CD4-positive, alpha-beta T cell treated with Interleukin-2 at 100 ng/mL for 4 hours (primary cell): ENCODE results near the gene CCN6.

ENCODE experiments used
- DNase-seq: peaks from one replicate; pipeline ENCODE4 v3.0.0-alpha.2; 2020; ENCODE audit warnings: low spot score

The CCN6 gene

DNA sequence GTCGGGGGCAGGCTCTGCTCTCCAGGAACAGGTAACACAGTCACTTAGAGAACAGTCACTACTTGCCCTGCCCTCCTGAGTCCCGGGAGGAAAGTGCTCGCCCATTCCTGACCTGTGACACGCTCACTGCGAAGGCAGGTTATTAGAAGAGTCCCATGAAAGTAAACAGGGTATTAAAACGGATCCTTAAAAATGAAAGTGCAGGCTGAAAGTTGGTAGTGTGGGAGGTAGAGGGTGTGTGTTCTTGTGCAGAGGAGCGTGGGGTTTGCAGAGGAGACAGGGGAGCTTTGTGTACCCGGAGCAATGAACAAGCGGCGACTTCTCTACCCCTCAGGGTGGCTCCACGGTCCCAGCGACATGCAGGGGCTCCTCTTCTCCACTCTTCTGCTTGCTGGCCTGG, at the start of gene CCN6:
TSS of gene CCN6 (plus strand) at position 104 of the 400 bp plus-strand sequence. CDS start at position 358, 254 bp downstream.
- no peak for DNase-seq

DNA sequence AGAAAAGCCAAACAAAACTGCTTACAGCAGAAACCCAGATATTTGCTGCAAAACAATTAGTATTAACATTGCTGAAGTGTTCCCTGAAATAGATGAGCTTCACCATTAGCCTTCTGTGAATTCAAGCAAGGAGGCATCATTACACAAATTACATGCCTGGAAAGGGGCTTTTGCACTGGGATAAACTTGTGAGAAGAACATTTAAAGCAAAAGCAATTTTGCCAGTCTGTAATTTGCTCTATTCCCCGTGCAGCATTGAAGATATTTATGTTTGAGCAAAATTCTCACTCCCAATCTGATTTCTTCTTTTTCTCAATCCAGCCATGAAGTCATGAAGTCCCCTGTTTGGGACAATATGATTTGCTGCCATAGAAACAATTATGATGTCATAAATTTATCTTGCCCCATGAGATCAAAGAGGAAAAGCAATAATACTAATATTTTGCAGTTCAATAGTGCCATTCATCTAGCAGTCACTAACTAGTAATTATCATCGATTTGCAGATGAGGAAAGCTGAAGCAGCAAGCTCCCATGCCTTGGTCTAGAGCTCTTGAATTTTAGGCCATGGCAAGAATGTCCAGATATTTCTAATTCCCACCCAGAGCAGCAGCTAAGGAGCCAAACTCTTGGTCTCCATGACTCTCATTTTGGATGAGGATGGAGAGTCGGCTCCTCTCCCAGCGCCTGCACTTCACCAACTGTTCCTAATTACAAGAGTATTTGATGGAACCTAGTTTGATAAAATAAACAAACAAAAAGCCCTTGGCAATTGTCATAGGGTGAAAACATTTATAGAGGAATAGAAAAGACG, 49.5 kb upstream of the CCN6 start:
- no peak for DNase-seq

DNA sequence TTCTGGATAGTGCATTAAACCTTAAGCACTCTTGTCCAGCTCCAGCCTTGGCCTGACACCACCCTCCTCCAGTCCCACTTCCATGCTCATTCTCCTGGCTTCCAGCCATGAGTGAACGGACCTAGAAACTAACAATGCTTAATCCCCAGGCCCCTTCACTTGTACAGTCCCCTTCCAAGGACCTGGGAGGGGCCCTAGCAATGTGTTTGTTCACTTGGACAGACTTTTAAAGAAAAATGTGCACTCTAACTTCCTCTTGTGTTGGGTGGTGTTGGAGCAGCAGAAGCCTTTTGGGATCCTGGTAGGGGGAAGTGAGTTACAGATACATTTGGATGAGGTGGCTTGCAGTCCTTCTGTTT, 48.9 kb upstream of the CCN6 start:
- no peak for DNase-seq

DNA sequence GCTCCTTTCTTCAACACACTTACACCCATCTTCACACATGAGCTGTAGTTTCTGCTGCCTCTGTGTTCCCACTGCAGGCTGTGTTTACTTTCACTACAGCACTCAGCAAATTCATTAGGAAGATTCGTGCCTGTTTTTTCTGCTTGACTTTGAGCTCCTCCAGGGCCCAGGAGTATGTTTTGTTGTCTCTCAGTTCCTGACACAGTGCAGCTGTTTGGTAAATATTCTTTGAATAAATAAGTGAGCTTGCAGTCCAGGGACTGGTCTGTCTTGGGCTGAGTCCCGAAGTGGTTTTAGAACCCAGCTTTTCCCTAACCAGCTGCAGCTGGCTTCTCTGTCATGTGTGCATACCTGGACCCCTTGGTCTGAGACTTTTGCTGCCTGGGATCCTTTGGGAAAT, 46.6 kb upstream of the CCN6 start:
- no peak for DNase-seq

DNA sequence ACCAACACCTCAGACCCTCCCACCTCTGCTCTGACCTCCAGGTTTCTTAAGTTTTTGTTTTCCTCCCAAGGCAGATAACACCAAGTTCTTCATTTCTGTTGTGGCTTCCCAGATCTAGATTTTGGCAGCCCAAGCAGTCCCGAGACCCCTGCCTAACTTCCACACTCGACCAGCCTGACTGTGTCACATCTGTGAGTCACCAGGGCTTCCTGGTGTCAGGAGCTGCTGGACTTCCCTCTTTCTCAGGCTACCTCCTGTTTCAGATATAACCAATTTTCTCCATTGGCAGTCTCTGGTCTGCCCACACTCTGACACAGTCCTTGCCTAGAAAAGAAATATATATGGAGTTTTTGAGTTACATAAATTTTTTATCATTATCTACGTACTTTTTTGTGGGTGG, 46.1 kb upstream of the CCN6 start:
- no peak for DNase-seq

DNA sequence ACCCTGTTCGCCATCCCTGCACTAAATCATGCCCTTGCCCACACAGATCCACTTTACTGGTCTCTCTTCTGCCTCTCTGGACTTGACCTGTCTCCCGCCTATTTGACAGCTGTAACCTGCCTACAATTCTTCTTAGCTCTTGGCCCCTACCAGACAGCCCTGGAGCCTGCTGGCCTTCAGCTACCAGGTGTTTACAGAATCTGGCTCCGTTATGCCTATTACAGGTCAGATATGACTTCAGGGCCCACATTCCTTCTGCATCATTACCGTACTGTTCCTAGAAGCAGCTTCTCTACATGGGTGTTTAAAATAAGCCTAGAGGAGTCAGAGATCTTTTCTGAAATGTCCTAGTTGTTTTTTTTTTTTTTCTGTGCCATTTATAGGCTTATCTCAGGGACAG, 45.4 kb upstream of the CCN6 start:
- no peak for DNase-seq

DNA sequence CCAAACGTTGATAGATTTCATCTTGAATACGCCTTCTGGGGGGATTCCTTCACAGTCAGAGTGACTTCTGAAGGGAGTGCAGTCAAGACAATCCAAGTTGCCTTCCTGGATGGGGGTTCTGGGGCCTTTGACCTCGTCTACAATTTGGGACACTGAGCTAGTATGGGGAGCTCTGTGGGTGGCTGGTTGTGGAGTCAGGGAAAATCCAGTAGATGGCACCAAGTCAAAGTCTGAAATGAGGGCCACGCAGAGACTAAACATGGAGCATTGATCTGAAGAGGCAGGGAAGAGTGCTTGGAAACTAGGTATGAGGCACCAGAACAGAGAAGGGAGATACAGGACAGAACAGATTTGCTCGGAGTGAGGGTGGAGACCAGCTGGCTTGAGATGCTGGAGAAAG, 43.6 kb upstream of the CCN6 start:
- DNase-seq: peak; percentile 40

DNA sequence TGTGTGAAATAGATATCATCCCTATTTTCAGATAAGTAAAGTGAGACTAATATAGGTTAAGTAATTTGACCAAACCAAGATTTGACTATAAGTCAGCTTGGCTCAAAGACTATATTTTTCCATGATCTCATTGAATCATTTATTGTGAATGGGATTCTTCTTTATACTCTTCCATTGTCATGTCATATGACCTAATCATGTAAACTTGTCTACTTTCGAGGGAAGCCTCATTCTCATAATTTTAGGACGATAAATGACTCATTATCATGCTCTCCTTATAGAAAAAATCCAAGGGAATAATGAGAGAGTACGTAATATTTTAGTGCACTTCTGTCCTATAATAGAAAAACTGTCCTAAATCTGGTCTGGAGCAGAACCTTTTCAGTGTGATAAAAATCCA, 40.9 kb upstream of the CCN6 start:
- DNase-seq: no peak

DNA sequence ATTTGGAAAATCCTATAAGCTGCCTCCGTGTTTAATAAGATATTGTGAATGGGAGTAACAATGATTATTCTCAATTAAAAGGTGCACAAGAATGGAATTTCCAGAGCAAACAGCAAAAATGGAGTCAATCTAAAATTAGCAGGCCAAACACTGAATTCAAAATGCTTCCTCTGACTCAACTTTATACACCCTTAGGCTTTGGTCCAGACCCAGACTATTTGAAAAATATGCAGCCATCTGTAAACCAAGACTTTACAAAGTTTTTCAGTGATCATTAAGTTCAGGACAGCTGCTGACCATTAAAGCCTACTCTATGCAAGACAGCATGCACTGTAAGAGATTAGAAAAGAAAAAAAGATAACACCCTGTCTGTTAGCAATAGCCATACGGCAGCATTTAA, 39.4 kb upstream of the CCN6 start:
- no peak for DNase-seq

DNA sequence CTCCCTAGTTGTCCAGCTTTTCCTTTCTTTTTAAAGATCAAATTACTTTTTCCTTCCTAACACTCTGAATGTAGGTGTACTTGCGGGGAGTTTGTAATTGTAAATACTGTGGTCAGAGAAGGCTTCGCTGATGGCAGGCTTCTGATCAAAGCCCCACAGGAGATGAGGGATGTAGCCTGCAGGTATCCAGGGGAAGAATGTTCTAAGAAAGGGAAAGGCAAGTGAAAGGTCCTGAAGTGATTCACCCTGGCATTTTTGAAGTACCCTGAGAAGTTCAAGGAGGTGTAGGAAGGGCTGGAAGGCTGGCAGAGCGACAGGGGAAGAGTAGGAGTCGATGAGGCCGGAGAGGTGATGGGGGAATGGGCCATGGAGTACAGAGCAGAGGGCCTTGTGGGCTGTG, 38.2 kb upstream of the CCN6 start:
- no peak for DNase-seq

DNA sequence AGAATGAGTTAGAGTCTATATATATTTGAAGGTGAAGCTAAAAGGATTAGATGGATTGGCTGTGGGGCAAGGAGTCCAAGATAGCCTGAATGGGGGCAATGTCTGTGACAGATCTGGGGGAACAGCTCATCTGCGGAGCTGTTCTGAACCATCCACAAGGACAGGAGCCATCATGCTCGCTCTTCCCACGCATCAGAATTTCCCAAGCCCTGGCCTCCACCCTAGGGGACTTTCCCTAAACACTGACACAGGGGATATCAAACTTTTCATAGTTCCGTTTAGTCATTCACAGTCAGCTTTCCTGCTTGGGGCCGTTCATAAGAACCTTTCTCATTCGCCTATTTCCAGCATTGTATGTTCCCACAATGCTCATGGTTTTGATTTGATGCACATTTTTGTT, 37.6 kb upstream of the CCN6 start:
- DNase-seq: peak; percentile 17

DNA sequence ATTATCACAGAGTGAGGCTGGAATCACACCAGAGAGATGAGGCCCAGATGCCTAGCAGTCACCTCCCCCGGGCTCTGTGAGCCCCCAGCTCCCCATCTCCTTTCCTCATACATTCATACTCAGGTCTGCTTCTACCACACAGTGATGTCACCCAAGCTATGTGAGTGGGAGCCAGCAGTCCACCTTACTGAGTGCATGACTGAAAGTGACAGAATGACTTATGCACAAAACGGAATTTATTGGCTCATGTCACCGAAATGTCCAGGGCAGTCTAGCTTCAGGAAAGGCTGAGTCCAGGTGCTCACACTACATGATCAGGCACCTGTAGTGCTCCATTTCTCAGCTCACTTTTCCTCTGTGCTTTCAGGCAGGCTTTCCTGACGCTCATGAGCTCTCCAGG, 36.7 kb upstream of the CCN6 start:
- no peak for DNase-seq

DNA sequence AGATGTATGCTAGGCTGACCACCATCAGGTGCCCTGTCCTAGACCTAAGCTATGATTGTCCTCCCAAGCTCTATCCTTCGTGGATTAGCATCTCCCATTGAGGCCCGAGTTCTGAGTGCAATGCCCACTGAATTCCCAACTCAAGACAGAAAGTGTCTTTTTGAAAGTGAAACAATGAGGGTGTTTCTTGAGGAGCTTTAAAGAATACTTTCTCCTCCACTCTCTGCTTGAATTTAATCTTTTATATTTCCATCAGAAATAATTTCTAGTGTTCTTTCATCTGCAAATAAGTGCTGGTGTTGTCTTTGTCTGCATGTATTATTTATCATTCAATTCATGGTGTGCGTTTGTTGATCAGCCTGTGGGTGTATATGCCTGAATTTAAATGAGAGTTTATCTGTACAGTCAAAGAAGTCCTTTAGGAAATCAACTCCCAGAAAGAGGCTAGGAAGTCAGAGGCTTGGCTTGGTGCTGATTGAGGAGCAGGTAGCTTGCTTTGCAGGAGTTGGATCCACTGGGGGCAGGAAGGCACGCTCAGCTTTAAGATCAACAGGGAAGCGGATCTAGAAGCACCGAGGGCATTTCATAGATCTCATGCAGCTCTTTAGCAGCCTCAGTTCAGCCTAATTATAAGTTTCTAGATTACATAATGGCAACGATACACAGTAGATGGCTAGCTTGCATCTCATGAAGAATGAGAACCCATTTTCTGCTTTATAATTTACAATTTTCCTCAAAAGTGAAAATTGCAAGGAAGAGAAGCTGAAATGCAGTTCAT, 36.0 kb upstream of the CCN6 start:
- no peak for DNase-seq

DNA sequence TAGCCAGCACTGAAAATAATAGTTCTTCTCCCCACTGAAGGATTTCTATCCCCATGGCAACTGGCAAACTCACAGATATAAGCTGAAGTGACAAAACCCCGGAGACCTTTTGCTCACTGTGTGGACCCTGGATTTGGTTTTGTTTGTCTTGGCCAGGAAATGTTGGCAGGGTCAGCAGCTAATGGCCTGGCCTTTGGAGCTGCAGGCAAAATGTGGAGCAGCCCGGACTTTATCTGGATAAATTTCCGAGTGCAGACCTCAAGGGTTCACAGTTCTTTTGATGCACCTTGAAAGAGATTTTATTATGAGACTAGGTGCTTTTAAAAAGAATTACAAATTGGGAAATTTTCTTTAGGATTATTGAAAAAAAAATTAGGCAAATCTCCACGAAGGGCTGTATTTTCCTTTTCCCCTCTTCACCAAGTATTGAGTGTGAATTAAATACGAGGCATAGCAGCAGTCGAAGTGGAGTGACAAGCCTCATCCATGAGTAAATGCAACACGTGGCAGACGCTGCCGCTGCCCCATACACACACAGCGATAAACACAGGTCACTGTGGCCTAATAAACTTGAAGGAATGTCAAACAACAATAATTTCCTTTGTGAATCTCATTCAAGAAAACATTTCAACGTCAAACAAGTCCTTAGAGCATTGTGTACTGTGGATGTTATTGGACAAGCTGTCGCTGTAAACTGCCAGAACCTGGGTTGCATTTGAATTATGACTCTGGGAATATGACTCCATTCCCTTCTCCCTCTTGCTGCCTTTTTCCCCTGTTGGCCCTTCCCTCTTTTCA, 35.1 kb upstream of the CCN6 start:
- no peak for DNase-seq

DNA sequence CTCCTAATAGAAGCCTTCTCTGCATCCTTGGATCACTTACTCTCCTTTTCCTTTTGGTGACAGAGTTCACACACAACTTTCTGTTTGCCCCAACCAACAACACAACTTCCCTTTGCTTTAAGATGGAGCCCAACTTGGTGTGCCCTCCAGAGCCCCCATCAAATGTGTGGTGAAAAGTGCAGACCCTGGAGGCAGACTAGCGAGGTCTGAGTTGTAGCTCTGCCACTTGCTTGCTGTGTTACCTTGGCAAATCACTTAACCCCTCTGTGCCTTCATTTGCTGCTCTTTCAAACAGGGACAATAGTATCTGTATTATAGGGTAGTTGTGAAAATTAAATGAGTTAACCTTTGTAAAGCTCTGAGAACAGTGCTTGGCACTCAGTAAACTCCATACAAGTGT, 34.3 kb upstream of the CCN6 start:
- no peak for DNase-seq

DNA sequence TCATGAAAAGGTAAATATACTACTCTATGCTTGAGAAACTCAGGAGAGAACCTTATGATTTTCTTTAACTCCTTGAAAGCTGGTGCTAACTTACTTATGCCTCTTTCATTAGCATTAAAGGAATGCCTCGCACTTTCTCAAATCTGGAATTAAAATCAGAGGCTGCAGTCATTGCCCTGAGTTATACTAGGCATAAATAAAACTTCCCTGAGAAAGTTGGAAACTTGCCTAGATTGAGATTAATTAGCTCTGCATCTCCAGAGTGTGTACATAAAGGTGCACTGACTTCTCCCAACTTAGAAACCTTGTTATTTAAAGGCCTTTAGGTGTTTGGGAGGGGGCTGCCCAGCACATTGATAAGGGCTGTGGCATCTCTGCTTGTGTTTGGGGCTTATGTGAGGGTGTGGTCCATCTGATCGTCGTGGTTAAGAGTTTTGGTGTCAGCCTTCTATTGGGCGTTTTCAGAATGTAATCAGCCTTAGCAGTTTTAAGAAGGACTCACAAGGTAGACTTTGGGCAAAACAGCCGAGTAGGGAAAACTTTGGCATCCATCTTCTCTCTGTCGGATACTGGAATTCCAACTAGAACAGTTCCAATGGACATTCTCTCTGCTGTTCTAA, 32.1 kb upstream of the CCN6 start:
- no peak for DNase-seq

DNA sequence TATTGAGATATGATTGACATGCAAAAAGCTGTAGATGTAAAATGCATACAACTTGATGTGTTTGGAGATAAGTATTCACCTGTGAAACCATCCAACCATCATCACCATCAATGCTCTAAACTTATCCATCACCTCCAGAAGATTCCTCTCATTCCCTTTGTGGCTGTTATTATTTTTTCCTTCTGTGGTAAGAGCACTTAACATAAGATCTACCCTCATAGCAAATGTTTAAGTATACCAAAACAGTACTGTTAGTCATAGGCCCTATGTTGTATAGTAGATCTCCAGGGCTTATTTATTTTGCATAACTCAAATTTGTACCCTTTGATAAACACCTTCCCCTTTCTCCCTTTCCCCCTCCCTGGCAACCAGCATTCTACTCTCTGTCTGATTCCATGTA, 31.2 kb upstream of the CCN6 start:
- no peak for DNase-seq

DNA sequence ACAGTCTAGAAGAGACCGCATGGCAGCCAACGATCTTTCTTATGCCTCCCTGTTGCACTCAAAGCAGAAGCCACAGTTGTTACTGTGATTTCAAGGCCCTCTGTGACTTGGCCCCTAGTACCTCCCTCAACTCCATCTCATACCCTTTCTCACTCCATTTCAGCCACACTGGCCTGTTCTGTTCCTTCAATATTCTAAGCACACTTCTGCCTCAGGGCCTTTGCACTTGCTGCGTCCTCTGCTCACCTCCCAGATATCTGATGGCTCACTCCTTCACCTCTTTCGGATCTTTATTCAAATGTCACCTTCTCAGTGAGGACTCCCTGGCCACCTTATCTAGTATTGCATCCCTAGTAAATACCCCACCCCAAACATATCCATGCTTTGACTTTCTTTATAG, 29.4 kb upstream of the CCN6 start:
- DNase-seq: no peak

DNA sequence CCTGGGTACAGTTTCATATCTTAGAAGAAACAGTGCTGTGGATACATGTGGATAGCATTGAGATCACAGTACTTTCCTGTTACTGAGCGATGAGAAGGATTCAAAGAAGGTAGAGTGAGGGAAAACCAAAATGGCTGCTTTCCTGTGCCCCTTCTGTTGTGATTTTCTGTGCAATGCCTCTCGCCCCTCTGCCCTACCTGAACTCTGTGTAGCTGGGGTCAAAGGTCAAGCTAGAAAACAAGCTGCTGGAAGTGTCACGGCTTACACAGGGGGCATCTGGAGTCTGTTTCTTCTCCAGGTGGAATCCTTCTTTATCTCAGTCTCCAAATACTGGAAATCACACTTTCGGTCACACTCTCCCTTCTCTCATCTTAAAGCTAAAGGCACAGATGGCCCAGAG, 27.0 kb upstream of the CCN6 start:
- no peak for DNase-seq

DNA sequence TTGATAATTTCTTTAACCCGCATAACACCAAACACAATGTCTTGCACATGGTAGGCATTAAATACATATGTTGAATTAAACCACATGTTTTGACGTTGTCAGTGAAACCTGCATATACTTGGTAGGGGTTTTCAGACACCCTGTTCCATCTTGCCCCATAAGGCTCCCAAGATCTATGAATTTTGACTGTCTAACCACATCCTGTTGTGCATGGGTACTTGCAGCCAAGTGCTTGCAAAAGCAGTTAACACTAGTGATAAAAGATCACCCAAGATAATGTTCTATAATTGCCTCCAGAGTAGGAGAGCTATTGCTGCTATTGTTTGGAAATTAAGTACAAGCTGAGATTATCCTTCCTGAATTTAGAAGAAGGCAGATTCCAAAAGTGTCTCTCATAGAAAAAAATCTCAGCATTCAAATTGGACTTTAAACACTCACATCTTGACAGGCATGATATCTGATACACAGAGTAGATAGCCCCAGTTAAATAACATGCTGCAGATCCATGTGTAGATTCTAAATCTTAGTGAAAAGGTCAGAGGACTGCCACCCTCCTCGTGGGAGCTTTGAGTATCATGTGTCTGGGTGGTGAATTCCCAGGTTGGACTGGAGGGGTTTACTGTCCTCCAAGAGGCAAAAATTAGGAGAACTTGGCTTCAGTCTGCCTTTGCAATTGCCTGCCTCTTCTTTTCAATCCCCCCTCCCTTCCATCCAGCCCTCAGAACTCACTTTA, 25.8 kb upstream of the CCN6 start:
- DNase-seq: peak; percentile 79

DNA sequence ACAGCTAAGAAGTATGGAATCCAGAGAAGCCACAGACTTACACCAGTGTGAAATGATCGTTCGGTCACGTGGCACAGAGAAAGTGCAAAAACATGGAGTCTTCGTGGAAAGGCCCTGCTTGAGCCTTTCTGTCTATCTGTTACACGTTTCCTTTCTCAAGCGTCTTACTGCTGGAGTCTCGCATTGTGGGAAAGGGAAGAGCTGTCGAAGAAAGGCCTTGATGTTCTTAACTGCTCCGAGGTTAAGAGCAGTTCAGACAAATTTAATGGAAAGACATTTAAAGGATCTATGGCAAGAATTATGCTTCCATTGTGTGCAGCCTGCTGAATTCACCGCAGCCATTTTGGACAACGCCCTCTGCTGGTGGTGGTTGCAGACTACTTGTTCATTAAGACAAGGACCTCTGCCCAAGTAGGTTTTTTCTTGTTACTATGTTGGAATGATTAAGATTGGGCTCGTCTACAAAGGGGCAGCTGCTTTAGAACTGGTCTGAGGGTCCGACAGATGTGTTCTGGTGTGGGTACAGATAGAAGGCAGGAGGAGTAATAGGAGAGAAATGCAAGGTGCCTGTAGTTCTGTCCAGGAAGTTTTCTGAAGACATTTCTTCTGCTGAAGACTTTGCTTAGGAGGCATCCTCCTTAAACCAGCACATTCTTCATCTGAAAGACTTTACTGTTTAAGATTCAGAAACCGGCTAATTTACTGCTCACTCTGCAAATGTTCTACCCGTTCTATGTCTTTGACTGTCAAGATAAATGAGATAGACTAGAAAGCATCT, 24.7 kb upstream of the CCN6 start:
- DNase-seq: peak; percentile 72
